ENCODE measurements around the gene ADARB2.
"Not testable (repeated sequence)": the region's sequence is repeated elsewhere in the genome, so short reads cannot be mapped to it uniquely, and the experiment has no call there.

The ADARB2 gene

GRCh38 chr10:1737222-1738061, at the start of gene ADARB2:
Gene ADARB2 (minus strand): TSS chr10:1737525.
- peak; percentile 51 for DNase-seq

GRCh38 chr10:1785835-1786234, 48.5 kb upstream of the ADARB2 start:
- DNase-seq = no peak

- no peak for DNase-seq
Observed at GRCh38 chr10:1782841-1783240, 45.5 kb upstream of the ADARB2 start.

GRCh38 chr10:1779796-1780195, 42.5 kb upstream of the ADARB2 start:
- DNase-seq = no peak

GRCh38 chr10:1778375-1778969, 41.1 kb upstream of the ADARB2 start:
- DNase-seq = no peak

- DNase-seq = no peak
Observed at GRCh38 chr10:1776127-1776662, 38.9 kb upstream of the ADARB2 start.

- DNase-seq = no peak
Observed at GRCh38 chr10:1774796-1775195, 37.5 kb upstream of the ADARB2 start.

- DNase-seq = not testable (repeated sequence)
Observed at GRCh38 chr10:1773204-1773603, 35.9 kb upstream of the ADARB2 start.

- no peak for DNase-seq
Observed at GRCh38 chr10:1766049-1766448, 28.7 kb upstream of the ADARB2 start.

- DNase-seq = no peak
Observed at GRCh38 chr10:1762076-1762475, 24.8 kb upstream of the ADARB2 start.

- DNase-seq = no peak
Observed at GRCh38 chr10:1754506-1755153, 17.3 kb upstream of the ADARB2 start.

- DNase-seq = no peak
Observed at GRCh38 chr10:1752153-1752552, 14.8 kb upstream of the ADARB2 start.

GRCh38 chr10:1747590-1748157, 10.3 kb upstream of the ADARB2 start:
- DNase-seq = no peak

GRCh38 chr10:1746796-1747195, 9.5 kb upstream of the ADARB2 start:
- no peak for DNase-seq

GRCh38 chr10:1745780-1746456, 8.6 kb upstream of the ADARB2 start:
- DNase-seq = no peak

- DNase-seq = no peak
Observed at GRCh38 chr10:1744524-1744923, 7.2 kb upstream of the ADARB2 start.

- no peak for DNase-seq
Observed at GRCh38 chr10:1743141-1743540, 5.8 kb upstream of the ADARB2 start.

GRCh38 chr10:1741450-1741849, 4.1 kb upstream of the ADARB2 start:
- DNase-seq = no peak

- no peak for DNase-seq
Observed at GRCh38 chr10:1739751-1740150, 2.4 kb upstream of the ADARB2 start.

GRCh38 chr10:1738950-1739349, 1.6 kb upstream of the ADARB2 start:
- DNase-seq = no peak

- no peak for DNase-seq
Observed at GRCh38 chr10:1736972-1737221, 428 bp downstream of the ADARB2 start.

GRCh38 chr10:1736144-1736971, 967 bp downstream of the ADARB2 start:
- no peak for DNase-seq
